HG03460 (cell line): Measurements from ENCODE around the gene MRPL23.

Source experiments
- ATAC-seq: cut with Tn5 transposase; IDR thresholded peaks from one replicate; pipeline ENCODE4 v1.9.1; 2021; ENCODE audit not compliant: unreplicated experiment

Gene MRPL23

DNA sequence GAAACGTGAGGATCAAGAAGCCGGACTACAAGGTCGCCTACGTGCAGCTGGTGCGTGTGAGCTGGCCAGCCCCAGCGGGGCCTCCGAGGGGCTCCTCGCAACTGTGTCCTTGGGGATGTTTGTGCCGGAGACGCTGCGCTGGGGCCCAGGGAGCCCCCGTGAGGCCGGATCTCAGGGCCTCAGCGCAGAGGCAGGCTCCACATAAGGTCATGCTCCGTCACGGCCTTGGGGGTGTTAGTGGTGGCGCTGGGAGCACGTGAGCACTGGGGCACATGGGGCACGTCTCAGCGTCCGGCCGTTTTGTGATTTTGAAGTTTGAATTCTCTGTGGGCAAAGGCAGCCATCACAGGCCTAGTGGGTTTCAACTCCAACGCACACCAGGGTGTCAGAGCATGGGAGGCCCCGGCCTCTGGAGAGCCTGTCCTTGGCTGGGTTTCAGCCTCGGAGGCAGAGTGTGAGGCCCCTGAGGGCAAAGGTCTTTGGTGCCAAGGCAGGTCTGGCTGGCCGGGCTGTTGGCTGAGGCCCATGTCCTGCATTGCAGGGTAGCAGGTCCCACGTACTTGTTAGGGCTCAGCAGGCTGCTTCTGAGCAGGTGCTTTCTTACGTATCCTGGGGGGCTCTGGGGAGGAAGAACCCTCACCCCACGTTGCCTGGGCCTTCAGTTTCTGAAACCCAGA, 5.8 kb downstream of the MRPL23 start:
- ATAC-seq: no peak

DNA sequence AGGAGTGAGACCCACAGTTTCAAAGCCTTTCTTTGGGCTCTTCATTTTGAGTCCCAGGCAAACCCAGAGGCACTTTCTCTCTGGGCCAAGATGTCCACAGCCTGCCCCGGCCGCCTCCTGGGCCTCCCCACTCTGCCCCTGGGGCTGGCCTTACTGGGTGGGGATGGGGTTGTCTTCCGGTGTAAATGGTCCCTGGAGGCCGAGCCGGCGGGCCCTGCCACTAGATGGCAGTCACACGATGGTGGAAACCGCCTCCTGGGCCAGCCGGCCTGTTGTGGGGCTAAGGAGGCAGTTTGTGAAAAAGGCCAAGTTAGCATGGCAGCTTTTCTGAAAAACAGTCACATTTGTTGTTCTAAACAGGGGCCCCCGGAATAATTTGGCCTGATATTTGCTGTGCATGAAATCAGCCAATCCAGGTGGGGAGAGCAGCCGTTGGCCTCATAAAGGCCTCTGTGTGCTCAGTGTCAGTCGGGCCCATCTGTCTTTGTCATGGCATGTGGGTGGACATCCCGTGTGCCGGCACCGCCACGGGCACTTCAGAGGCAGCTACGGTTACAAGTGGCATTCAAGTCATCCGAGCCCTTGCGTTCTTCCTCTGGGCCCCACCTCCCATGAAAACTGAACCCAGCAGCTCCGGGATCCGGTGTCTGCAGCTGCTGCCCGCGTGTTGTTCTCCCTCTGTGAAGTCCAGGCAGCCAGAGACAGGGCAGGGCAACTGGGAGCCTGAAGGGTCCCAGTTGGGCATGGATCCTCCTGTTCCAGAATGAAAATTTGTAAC, 6.5 kb downstream of the MRPL23 start:
- ATAC-seq: no peak

DNA sequence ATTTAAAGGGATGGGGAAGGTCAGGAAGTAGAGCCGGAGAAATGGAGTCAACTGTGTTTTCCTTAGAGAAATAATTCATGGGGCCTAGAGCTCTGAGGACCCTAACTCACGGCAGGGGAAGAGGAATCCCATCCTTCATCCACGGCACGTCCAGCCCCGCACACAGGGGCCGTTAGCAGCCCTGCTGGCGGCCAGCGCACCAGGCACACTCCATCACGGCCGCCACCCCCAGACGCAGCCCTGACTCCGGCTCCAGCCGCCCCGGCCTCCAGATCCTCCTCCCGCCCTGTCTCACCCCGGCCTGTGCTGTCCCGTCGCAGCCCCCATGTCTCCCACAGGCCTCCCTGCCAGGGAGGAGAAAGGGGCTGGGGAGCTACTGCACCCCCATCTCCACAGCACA, 11.2 kb downstream of the MRPL23 start:
- ATAC-seq: no peak

- ATAC-seq: no peak
Observed at GRCh38 chr11:1959786-1960185, 12.7 kb downstream of the MRPL23 start.

GRCh38 chr11:1963864-1964263, 16.7 kb downstream of the MRPL23 start:
- no peak for ATAC-seq

GRCh38 chr11:1964348-1964747, 17.2 kb downstream of the MRPL23 start:
- no peak for ATAC-seq

- no peak for ATAC-seq
Observed at GRCh38 chr11:1964955-1965354, 17.8 kb downstream of the MRPL23 start.

DNA sequence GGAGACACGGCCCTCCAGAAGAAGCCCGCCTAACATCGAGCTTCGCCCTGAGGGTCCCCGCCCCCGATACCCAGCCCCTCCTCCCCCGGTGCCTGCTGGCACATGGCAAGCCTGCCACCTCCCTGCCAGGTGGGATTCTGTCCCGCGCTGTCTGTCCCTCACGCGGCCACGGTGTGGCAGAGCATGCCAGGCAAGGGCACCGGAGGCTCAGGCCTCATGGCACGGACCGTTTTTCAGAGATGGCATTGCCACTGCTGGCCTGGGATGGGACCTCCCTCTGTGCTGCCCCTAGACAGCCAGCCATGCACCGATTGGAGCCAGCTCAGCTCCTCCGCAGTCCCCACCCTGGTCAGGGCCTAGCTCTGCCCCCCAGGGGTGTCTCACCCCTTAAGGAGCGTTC, 19.4 kb downstream of the MRPL23 start:
- no peak for ATAC-seq

DNA sequence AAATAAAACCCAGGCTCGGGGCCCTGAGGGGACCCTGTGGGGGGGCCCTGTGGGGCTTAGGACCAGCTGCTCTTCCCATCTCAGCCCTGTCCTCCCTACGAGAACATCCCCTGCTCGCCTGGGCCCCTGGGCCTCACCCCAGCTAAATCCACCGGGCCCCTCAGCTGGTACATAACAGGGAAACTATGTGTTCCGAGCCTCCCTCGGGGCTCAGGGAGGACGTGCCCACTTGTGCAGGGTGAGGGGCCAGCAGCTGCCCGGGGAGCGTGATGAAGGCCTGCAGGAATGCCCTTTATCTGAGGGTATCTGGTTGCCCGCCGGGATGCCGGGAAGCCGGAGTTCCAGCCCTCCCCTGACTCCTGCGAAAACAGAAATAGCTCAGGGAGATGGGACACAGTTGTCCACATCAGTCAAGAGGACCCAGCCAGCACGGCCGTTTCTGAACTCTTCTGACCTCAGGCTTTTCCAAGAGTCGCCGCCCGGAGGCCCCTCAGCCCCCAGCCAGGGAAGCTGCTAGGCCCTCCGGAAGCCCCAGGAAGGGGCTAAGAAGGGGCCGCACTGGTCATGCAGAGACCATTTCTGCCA, 20.6 kb downstream of the MRPL23 start:
- no peak for ATAC-seq

GRCh38 chr11:1968454-1969002, 21.4 kb downstream of the MRPL23 start:
- ATAC-seq: no peak

- no peak for ATAC-seq
Observed at GRCh38 chr11:1969035-1969434, 21.9 kb downstream of the MRPL23 start.

- ATAC-seq: no peak
Observed at GRCh38 chr11:1969776-1970175, 22.6 kb downstream of the MRPL23 start.

GRCh38 chr11:1970956-1971355, 23.8 kb downstream of the MRPL23 start:
- no peak for ATAC-seq

- no peak for ATAC-seq
Observed at GRCh38 chr11:1975185-1975584, 28.1 kb downstream of the MRPL23 start.

- no peak for ATAC-seq
Observed at GRCh38 chr11:1978720-1979473, 31.8 kb downstream of the MRPL23 start.

- ATAC-seq: no peak
Observed at GRCh38 chr11:1979607-1980006, 32.5 kb downstream of the MRPL23 start.

GRCh38 chr11:1982873-1983600, 35.9 kb downstream of the MRPL23 start:
- ATAC-seq: no peak

- no peak for ATAC-seq
Observed at GRCh38 chr11:1983601-1983961, 36.4 kb downstream of the MRPL23 start.

DNA sequence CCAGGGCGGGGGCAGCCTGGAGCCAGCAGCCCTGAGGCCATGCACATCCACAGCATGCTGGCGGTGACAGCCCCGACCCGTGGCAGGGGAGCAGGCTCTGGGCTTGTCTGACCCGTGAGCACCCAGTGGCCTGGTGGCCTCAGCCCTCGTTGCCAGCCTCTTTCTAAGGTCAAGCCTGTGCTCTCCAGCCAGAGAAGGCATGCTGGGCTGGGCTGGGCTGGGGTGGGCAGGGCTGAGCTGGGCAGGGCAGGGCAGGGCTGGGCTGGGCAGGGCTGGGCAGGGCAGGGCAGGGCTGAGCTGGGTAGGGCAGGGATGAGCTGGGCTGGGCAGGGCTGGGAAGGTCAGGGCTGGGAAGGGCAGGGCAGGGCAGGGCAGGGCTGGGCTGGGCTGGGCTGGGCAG, 39.9 kb downstream of the MRPL23 start:
- no peak for ATAC-seq

- no peak for ATAC-seq
Observed at GRCh38 chr11:1988174-1988573, 41.0 kb downstream of the MRPL23 start.
